ENCODE results near the gene EPHB2.

Gene EPHB2

GRCh38 chr1:22889213-22889827, 178.7 kb downstream of the EPHB2 start:
- ATAC-seq = no peak

- ATAC-seq = no peak
Observed at GRCh38 chr1:22892789-22893188, 182.2 kb downstream of the EPHB2 start.

DNA sequence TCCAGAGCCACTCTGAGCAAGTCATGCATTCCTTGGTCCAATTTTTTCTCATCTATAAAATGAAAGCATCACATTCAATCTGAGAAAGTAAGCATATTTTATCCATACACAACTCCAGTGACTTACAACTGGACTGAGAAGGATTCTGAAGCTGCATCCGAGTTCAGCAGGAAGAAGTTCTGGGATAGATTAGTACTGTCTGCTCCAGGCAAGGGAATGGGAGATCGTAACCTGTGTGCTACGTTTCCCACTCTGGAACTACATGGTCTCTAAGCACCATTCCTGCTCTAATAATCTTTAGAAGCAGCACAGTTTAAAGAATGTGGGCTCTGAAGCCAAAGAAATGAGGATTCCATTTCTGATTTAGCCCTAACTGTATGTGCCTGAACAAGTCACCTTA, 182.7 kb downstream of the EPHB2 start:
- ATAC-seq = no peak

- ATAC-seq = no peak
Observed at GRCh38 chr1:22895357-22895756, 184.7 kb downstream of the EPHB2 start.

DNA sequence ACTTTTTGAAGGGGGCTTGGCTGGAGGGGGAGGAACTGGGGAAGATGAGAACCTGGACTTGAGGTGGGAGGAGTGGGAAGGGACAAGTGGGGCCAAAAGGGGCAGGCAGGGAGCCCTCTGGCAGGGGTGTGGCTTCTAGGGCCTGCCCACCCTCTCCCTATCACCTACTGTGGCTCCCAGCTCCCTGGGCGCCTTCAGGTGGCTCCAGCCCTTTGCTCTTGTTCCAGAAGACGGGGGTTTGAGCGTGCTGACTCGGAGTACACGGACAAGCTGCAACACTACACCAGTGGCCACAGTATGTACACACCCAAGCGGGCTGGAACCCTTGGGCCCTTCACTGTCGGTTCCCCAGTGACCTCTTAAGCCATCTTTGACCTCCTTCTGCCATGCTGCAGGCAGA, 185.5 kb downstream of the EPHB2 start:
- ATAC-seq = no peak

DNA sequence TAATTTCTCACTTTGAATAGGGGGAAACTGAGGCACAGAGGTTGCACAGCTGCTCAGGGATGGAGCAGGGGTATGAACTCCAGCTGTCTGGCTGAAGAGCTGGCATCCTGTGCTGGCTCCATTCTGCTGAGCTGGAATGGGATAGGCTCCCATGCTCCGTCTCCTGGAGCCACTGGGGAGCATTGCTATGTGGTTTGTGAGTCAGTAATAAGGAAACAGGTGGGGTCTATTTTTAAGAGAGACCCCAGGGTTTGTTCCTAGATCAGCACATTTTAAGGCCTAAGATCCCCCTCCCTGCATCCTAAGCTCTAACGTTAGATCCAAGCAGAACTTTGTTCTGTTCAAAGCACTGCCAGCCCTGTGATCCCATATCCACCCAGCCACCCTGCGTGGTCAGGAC, 189.8 kb downstream of the EPHB2 start:
- no peak for ATAC-seq

DNA sequence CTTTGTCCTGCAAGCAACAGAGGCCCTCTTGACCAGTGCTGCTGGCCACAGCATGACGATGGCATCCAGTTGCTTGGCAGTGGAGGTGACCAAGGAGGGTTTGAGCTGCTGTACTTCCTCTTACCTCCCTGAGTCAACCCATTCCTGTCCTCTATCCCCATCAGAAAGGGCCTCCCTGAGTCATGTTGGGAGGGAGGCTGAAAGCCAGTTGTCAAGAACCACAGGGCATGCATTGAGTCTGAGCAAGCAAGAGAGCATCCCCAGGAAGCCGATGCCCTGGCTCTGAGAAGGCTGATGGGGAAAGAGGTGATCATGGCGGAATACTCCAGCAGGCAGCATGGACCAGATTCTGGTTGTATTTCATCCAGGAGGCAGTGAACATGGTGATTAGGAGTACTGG, 192.5 kb downstream of the EPHB2 start:
- no peak for ATAC-seq

GRCh38 chr1:22906968-22907367, 196.3 kb downstream of the EPHB2 start:
- no peak for ATAC-seq

GRCh38 chr1:22907528-22907927, 196.9 kb downstream of the EPHB2 start:
- ATAC-seq = no peak

- ATAC-seq = no peak
Observed at GRCh38 chr1:22908880-22909426, 198.3 kb downstream of the EPHB2 start.

- no peak for ATAC-seq
Observed at GRCh38 chr1:22910286-22910685, 199.6 kb downstream of the EPHB2 start.

DNA sequence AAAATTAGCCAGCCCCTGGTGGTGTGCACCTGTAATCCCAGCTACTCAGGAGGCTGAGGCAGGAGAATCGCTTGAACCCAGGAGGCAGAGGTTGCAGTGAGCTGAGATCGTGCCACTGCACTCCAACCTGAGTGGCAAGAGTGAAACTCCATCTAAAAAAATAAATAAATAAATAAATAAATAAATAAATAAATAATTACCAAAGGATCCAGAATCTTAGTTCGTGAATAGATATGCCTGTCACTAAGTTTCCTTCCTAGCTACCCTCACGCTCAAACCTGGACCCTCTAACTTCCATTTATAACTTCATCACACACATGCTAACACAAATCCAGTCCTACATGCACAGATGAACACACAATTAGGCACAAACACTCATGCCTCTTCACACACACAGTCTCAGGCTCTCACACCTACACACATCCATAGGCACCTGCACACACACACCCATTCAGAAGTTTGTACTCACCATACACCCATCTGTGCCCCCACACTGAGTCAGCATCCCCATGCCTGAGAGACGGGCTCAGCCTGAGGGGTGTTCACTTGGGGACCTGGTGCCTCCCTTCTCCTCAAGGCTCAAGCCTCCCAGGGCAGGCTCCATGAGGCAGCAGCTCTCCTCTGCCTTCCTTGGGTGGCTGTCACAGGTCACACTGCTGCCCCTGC, 200.5 kb downstream of the EPHB2 start:
- no peak for ATAC-seq

- ATAC-seq = no peak
Observed at GRCh38 chr1:22912311-22912710, 201.7 kb downstream of the EPHB2 start.

- ATAC-seq = no peak
Observed at GRCh38 chr1:22913421-22914141, 202.9 kb downstream of the EPHB2 start.

DNA sequence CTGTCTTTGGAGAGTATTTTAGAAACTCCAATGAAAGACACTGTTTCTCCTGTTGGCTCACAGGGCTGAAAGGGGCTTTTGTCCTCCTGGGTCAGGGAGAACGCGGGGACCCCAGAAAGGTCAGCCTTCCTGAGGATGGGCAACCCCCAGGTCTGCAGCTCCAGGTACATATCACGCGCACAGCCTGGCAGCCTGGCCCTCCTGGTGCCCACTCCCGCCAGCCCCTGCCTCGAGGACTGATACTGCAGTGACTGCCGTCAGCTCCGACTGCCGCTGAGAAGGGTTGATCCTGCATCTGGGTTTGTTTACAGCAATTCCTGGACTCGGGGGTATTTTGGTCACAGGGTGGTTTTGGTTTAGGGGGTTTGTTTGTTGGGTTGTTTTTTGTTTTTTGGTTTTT, 203.5 kb downstream of the EPHB2 start:
- ATAC-seq = no peak

- no peak for ATAC-seq
Observed at GRCh38 chr1:22914633-22915217, 204.1 kb downstream of the EPHB2 start.

DNA sequence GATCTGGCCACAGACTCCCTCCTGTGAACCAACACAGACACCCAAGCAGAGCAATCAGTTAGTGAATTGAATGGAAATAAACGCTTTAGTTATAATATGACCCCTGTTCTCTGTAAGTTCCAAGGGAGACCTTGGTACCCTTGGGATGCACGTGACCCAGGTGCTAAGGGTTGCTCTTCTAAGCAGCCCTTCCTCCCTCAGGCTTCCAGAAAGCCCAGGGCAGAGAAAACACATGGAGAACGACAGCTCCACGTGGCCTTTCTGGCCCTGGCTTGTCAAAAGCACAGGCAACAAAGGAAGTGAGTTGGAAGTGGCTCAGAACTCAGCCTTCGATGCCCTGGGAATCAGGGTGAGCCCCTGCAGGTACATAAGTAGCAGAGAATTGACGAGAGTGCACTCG, 204.6 kb downstream of the EPHB2 start:
- ATAC-seq = no peak

DNA sequence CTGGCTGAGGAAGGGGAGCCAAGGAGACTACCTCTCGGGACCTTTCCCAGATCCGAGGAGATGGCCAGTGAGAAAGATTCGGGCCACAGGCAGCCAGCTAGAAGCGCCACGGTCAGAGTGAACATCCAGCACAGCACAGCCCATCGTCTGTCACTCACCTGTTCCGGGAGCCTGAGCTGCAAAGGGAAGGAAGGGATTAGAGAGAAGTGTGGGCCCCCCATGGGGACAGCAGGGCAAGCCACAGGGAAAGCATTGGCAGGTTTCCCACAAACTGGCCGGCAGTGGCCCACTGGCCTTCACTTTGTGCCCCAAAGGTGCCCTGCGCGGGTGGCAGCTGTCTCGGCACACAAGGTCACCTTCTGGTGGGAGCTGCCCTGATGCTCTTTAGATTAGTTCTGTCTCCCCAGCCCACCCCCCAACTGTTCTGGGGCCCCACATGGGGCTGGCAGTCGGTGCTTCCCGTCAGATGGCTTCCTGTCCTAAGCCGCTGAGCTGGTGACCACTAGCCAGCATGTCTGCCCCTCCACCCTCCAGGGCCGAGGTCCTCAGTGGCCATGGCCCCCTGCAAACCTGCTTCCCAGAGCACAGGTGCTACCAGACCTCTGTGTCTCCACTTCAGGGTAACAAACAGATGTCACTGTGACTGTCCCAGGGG, 205.3 kb downstream of the EPHB2 start:
- ATAC-seq = no peak

- no peak for ATAC-seq
Observed at GRCh38 chr1:22916471-22916820, 205.8 kb downstream of the EPHB2 start.

DNA sequence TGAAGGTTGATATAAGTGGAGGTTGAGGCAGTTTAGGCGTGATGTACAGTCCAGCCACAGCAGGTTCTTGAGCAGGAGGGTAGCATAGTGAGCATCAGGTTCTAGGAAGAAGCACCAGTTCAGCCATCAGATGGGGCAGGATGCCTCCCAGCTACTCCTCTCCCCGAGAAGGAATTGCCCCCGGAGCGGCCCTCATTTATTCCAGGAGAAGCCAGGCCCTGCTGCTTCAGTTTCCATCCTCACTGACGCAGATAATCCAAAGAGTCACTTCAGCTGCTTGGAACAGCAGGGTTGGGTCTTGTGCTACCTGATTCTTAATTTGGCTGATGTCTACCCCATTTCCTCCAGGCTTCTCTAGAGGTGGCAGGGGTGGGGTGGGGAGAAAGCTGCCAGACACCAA, 207.3 kb downstream of the EPHB2 start:
- no peak for ATAC-seq

DNA sequence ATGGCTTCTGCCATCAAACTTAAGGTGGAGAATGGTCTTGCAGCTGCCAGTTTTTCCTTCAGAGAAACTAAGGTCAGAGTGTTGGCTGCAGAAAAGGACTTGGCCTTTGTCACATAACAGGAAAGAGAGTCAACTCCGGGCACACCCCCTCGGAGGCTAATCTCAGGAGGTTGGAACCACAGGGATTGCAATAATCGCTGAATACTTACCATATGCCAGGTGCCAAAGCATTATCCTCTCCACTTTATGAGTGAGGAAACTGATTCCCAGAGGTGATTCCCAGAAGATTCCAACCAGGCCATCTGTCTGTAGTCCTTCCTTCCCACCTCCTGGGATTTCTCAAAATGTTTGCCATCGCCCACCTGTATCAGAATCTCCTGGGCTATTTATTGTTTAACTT, 208.0 kb downstream of the EPHB2 start:
- ATAC-seq = no peak

DNA sequence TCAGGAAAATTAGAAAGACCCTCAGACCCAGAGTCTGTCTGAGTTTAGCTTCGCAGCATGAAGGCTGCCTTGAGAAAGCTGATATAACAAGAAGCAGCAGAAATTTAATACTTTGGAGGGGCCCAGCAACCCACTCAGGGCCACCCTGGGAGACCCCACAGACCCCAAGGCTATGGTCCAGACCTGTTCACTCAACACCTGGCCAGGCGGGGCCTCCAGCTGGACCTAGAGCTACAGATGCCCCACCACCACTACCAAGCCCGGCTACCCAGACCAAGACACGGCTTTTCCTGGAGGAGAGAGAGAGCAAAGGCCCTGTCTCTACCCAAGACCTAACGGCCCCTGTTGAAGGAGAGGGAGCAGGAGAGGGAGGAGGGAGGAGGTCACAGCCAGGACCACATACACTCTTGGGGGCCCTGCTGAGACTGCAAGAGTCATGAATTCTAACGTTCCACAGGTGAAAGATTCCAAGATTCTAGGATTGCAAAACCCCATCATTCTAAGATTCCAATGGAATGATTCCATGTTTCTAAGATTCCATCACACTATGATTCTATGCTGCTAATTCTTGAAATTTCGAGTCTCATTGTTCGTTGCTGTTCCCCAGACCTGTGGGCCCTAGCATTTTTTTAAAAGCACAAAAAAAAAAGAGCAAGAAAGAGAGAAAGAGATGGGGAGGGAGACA, 208.8 kb downstream of the EPHB2 start:
- ATAC-seq = no peak
